Fibroblast of villous mesenchyme (primary cell): ENCODE results near the gene GOLGA8N. TPM values are rescaled to one million over a fixed set of nuclear protein-coding genes. Genes with fewer than 3 reads are reported as not detected.

Experiments
- DNase-seq: peaks from one replicate; pipeline ENCODE4 v3.0.0-alpha.2; 2010; ENCODE audit warnings: low read depth
- H3K4me3 ChIP-seq: 2 replicates; pipeline ENCODE4 v1.5.1; 2011; ENCODE audit warnings: low read depth, mild to moderate bottlenecking, low read length
- CTCF ChIP-seq: IDR thresholded peaks from 2 replicates; pipeline ENCODE4 v1.5.1; 2012; ENCODE audit warnings: low read depth, mild to moderate bottlenecking, low read length; ENCODE audit not compliant: insufficient read depth
- total RNA-seq: library from RNA; depleted of rRNA; stranded (reverse); fragments of >200 nt; gene quantifications from 2 replicates; pipeline ENCODE4 v1.2.3, GENCODE V29; 2012

Gene GOLGA8N
- total RNA-seq, 1 donor, result 1.7 TPM

GRCh38 chr15:32636908-32637567 lies 43.8 kb downstream of the GOLGA8N start:
- H3K4me3 ChIP-seq, result no peak overlapping the region
- TF ChIP-seq CTCF, result no peak
- no peak for DNase-seq

- no peak for TF ChIP-seq CTCF
- peak; percentile 40 for DNase-seq
- H3K4me3 ChIP-seq, result no peak overlapping the region
Measured at GRCh38 chr15:32637704-32638103, 44.4 kb downstream of the GOLGA8N start.

- H3K4me3 ChIP-seq, result peak within 1 kb of the TSS; percentile 53
- TF ChIP-seq CTCF, result no peak
- no peak for DNase-seq
Measured at GRCh38 chr15:32641517-32642059, 48.3 kb downstream of the GOLGA8N start, which contains the start of gene SCG5. Gene SCG5, plus strand, starts transcription at chr15:32641710. Its CDS starts 1,883 bp downstream, at chr15:32643593.

- no peak for DNase-seq
- H3K4me3 ChIP-seq, result no peak overlapping the region
- no peak for TF ChIP-seq CTCF
Measured at GRCh38 chr15:32642667-32643435, 49.6 kb downstream of the GOLGA8N start.

- H3K4me3 ChIP-seq, result no peak overlapping the region
- no peak for TF ChIP-seq CTCF
- no peak for DNase-seq
Measured at GRCh38 chr15:32643907-32644445, 50.7 kb downstream of the GOLGA8N start.

GRCh38 chr15:32646291-32646690 lies 53.0 kb downstream of the GOLGA8N start:
- H3K4me3 ChIP-seq, result no peak overlapping the region
- no peak for DNase-seq
- no peak for TF ChIP-seq CTCF
